ENCODE data around the gene VAV2.
A peak's percentile ranks its signal among the peaks of the same experiment; 100 is the strongest.

VAV2 gene

DNA sequence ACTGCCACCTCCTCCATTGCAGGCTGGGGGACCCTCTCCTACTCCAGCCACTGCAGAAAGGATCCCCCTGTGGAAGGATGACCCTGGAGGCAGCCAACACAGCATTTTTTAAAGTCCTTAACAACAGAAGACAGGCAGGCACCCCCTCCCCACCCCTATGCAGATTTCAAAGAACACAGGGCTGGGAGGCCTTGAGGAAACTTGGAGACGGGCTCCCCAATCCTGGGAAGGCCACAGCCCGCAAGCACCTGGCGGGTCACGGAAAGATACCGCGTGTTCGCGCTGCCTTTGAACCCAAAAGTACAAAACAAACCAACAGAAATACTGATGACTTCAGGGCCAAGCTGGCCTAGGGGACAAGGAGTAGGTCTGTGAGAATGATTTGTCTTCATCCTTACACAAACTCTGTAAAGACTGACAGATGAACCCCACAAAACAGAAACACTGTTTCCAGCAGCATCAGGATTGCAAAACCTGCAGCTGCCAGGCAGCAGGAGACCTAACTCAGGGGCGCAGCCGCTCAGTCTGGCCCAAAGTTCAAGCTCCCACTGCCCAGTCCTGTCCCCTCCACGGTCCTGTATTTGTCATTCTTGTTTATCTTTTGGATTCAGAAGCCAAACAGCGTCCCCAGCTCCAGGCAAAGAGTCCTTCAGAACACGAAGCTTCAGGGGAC lies 13.8 kb downstream of the VAV2 start:
- CTCF ChIA-PET = interaction anchor here (1.0 kb wide), 1 partner anchor 95 kb away, joined by 3 read pairs; no protein-coding TSS in a partner anchor

GRCh38 chr9:133977421-133978201 lies 14.5 kb downstream of the VAV2 start:
- TF ChIP-seq, protein P1, sequence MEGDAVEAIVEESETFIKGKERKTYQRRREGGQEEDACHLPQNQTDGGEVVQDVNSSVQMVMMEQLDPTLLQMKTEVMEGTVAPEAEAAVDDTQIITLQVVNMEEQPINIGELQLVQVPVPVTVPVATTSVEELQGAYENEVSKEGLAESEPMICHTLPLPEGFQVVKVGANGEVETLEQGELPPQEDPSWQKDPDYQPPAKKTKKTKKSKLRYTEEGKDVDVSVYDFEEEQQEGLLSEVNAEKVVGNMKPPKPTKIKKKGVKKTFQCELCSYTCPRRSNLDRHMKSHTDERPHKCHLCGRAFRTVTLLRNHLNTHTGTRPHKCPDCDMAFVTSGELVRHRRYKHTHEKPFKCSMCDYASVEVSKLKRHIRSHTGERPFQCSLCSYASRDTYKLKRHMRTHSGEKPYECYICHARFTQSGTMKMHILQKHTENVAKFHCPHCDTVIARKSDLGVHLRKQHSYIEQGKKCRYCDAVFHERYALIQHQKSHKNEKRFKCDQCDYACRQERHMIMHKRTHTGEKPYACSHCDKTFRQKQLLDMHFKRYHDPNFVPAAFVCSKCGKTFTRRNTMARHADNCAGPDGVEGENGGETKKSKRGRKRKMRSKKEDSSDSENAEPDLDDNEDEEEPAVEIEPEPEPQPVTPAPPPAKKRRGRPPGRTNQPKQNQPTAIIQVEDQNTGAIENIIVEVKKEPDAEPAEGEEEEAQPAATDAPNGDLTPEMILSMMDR (conservative IDR thresholded peaks at IDR 0.05; ENCODE audit: low read depth) = no peak
- ChIA-PET CTCF (interaction anchor here (0.5 to 1.5 kb wide), 3 partner anchors 17 to 140 kb away, joined by 3 to 4 read pairs (median 3); no protein-coding TSS in a partner anchor), POLR2A (ENCODE audit: low non-redundant PET) (no interaction called here)
- no peak for DNase-seq (ENCODE audit: low spot score)
- peak overlapping the region; percentile 75 for H3K27ac ChIP-seq

More for the DNA sequence above, 13.8 kb downstream of the VAV2 start:
- peak overlapping the region; percentile 75 for H3K27ac ChIP-seq
- DNase-seq (ENCODE audit: low spot score) = no peak
- POLR2A ChIA-PET (ENCODE audit: low non-redundant PET) = interaction anchor here (0.6 kb wide), 1 partner anchor 70 kb away, joined by 6 read pairs; no protein-coding TSS in a partner anchor
- TF ChIP-seq, protein P1 (conservative IDR thresholded peaks at IDR 0.05; ENCODE audit: low read depth) = no peak

DNA sequence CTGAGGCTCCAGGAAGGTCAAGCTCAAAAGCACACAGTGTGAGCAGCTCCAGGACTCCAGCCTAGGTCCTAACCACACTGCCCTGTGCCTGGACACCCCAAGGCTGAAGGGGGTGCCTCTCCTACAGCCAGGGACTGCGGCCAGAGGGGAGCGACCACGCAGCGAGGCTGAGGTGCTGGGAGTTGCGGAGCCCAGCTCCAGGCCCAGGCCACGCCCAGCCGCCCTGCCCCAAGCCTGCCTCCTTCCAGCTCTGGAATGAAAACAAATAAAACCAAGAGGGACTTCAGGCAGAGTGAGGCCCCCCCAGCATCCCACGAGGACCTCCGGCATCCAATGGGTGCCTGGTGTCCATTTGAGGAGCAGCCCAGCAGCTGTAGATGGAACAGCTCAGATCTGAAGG lies 15.2 kb downstream of the VAV2 start:
- TF ChIP-seq, protein P1 (conservative IDR thresholded peaks at IDR 0.05; ENCODE audit: low read depth) = no peak
- ChIA-PET POLR2A (ENCODE audit: low non-redundant PET) (interaction anchor here (0.6 kb wide), 1 partner anchor 10 kb away, joined by 4 read pairs; no protein-coding TSS in a partner anchor), CTCF (interaction anchor here (0.5 to 1.5 kb wide), 2 partner anchors 18 to 139 kb away, joined by 3 to 4 read pairs; no protein-coding TSS in a partner anchor)
- no peak for DNase-seq (ENCODE audit: low spot score)
- peak overlapping the region; percentile 75 for H3K27ac ChIP-seq

DNA sequence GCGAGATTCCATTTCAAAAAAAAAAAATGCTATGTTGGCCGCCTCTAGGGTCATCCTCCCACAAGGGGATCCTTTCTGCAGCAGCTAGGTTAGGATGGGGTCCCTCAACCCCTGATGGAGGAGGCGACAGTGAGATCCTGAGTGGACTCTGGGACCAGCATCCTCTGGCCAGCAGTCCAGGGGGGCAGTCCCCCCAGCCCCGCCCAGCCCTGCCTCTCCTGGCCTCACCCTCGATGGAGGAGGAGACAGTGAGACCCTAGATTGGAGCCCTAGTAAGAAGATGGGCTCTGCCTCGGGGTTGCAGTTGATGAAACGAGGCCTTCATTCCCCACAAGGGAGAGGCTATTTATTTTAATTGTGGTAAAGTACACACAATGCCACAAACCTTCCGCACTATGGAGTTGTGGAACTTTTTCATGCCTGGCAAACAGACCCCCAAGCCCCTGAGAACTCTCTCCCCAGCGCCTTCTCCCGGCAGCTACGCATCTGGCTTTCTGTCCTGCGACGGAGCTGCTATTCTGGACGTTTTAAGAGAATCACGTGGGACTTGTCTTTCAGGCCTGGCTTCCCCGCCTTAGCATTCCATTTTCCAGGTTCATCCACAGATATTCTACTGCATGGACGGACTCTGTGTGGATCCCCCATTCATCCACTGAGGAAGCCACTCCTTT lies 15.8 kb downstream of the VAV2 start:
- CTCF ChIA-PET = interaction anchor here (1.5 kb wide), 1 partner anchor 18 kb away, joined by 4 read pairs; no protein-coding TSS in a partner anchor
- TF ChIP-seq, protein P1 (conservative IDR thresholded peaks at IDR 0.05; ENCODE audit: low read depth) = no peak
- no peak for DNase-seq (ENCODE audit: low spot score)
- POLR2A ChIA-PET (ENCODE audit: low non-redundant PET) = interaction anchor here (0.6 kb wide), 1 partner anchor 9 kb away, joined by 4 read pairs; no protein-coding TSS in a partner anchor
- H3K27ac ChIP-seq = peak overlapping the region; percentile 75

DNA sequence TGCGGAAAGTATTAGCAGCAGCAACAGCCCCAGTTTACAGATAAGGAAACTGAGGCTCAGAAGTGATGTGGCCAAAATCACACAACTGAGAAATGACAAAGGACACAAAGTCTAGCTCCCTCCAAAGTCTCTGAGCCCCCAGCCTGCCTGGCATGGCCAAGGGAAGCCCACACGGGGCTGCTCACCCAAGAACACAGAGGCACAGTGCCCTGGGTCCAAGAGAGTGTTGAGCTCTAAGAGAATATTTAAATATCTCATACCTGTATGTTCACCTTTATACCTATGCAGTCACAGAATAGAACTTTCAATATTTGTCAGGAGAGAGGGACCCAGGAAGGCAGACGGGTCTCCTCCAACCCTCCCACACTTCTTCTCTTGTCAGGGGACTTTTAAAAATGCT lies 16.6 kb downstream of the VAV2 start:
- H3K27ac ChIP-seq = peak overlapping the region; percentile 75
- CTCF ChIA-PET = no interaction called here
- DNase-seq (ENCODE audit: low spot score) = no peak
- TF ChIP-seq, protein P1 (conservative IDR thresholded peaks at IDR 0.05; ENCODE audit: low read depth) = no peak
- POLR2A ChIA-PET (ENCODE audit: low non-redundant PET) = no interaction called here

All from RWPE1 (cell line).